GM12878 (cell line): ENCODE measurements around the gene APOH.

ENCODE experiments used
- ATF7 ChIP-seq: fragments of 450-650 bp; IDR thresholded peaks from 2 replicates; pipeline ENCODE4 v1.6.1; 2016; ENCODE audit warnings: low read depth, mild to moderate bottlenecking
- CTCF ChIP-seq, 3 experiments: IDR thresholded peaks in 2 of 3; conservative IDR thresholded peaks in 1 of 3; 2 replicates each; pipeline ENCODE4 v1.5.1; 2011; ENCODE audit warnings: low read depth in 3 of 3, low read length in 3 of 3, mild to moderate bottlenecking in 3 of 3, control low read depth in 2 of 3, moderate library complexity in 2 of 3, inconsistent platforms in 1 of 3, mixed read lengths in 1 of 3; ENCODE audit not compliant: control insufficient read depth in 2 of 3, insufficient read depth in 1 of 3; ENCODE audit errors: extremely low read depth in 1 of 3
- ETV6 ChIP-seq, 2 experiments: fragments of 450-650 bp in 1 of 2; IDR thresholded peaks in 1 of 2; conservative IDR thresholded peaks in 1 of 2; 2 replicates each; pipeline ENCODE4 v1.6.1; 2014; ENCODE audit warnings: antibody characterized with exemption in 1 of 2, borderline replicate concordance in 1 of 2, low read depth in 1 of 2, mild to moderate bottlenecking in 1 of 2, moderate library complexity in 1 of 2
- HDAC6 ChIP-seq: fragments of 200-600 bp; sonication (generic); IDR thresholded peaks from one replicate; pipeline ENCODE4 v1.8.0; 2017; ENCODE audit warnings: antibody characterized with exemption; ENCODE audit not compliant: unreplicated experiment
- MAX ChIP-seq: IDR thresholded peaks from 2 replicates; pipeline ENCODE4 v1.6.1; 2012; ENCODE audit warnings: low read depth, low read length, improper control_type of control experiment
- MTA3 ChIP-seq: IDR thresholded peaks from 2 replicates; pipeline ENCODE4 v1.6.1; 2012; ENCODE audit warnings: low read length, inconsistent platforms, borderline replicate concordance
- POLR2A ChIP-seq: IDR thresholded peaks from 2 replicates; pipeline ENCODE4 v1.6.1; 2011; ENCODE audit warnings: low read depth, mild to moderate bottlenecking, low read length
- POLR2AphosphoS5 ChIP-seq: IDR thresholded peaks from 2 replicates; pipeline ENCODE4 v1.6.1; 2011; ENCODE audit warnings: mild to moderate bottlenecking, low read length, inconsistent platforms
- REST ChIP-seq: IDR thresholded peaks from 2 replicates; pipeline ENCODE4 v1.6.1; 2012; ENCODE audit warnings: mild to moderate bottlenecking, low read depth, low read length
- SIX5 ChIP-seq: IDR thresholded peaks from 2 replicates; pipeline ENCODE4 v1.6.1; 2011; ENCODE audit warnings: mild to moderate bottlenecking, low read depth, low read length, moderate library complexity; ENCODE audit not compliant: severe bottlenecking
- SMARCA5 ChIP-seq: fragments of 450-650 bp; IDR thresholded peaks from 2 replicates; pipeline ENCODE4 v1.6.1; 2017; ENCODE audit warnings: mild to moderate bottlenecking
- SPI1 ChIP-seq: IDR thresholded peaks from 2 replicates; pipeline ENCODE4 v1.6.1; 2011; ENCODE audit warnings: low read depth, mild to moderate bottlenecking, low read length, moderate library complexity, borderline replicate concordance; ENCODE audit not compliant: insufficient read depth
- ZNF384 ChIP-seq: IDR thresholded peaks from 2 replicates; pipeline ENCODE4 v1.6.1; 2012; ENCODE audit warnings: low read depth, mild to moderate bottlenecking, low read length, improper control_type of control experiment, borderline replicate concordance

GRCh38 chr17:66262767-66263166 lies 33.6 kb upstream of the APOH start:
- TF ChIP-seq POLR2A (no peak), SPI1 (no peak), ATF7 (no peak), CTCF (IDR thresholded peaks at IDR 0.05 in 2 of 3, conservative IDR thresholded peaks at IDR 0.05 in 1 of 3; ENCODE audit: control insufficient read depth in 2 of 3, extremely low read depth in 1 of 3, insufficient read depth in 1 of 3, low read depth in 3 of 3, low read length in 3 of 3) (no peak), MAX (no peak), SIX5 (no peak), HDAC6 (no peak), REST (no peak), ETV6 (conservative IDR thresholded peaks at IDR 0.05 in 1 of 2, IDR thresholded peaks at IDR 0.05 in 1 of 2; ENCODE audit: borderline replicate concordance in 1 of 2, low read depth in 1 of 2) (no peak), MTA3 (no peak), ZNF384 (no peak), SMARCA5 (no peak), POLR2AphosphoS5 (no peak)
